ENCODE measurements around the gene CYS1.
"Not testable (repeated sequence)": the region's sequence is repeated elsewhere in the genome, so short reads cannot be mapped to it uniquely, and the experiment has no call there.

The CYS1 gene

GRCh38 chr2:10013651-10014417 lies 66.4 kb downstream of the CYS1 start:
- H4K5ac ChIP-seq (ENCODE audit: low read length); H3K4me2 ChIP-seq (ENCODE audit: low read length); DNase-seq; H3K4me3 ChIP-seq (ENCODE audit: low read length); H2BK120ac ChIP-seq (ENCODE audit: low read depth, low read length); H2AK5ac ChIP-seq (ENCODE audit: low read length); H3K79me2 ChIP-seq (ENCODE audit: control insufficient read depth, insufficient read depth, low read length); H3K4me1 ChIP-seq (ENCODE audit: control insufficient read depth, low read depth, low read length); H3K18ac ChIP-seq (ENCODE audit: low read length); H3K23ac ChIP-seq (ENCODE audit: low read length); H3K9ac ChIP-seq (ENCODE audit: low read length); H3K27me3 ChIP-seq (ENCODE audit: insufficient read depth, low read length, poor library complexity); H2BK5ac ChIP-seq (ENCODE audit: low read length); H2BK15ac ChIP-seq (replicated peaks; ENCODE audit: low read depth); H3K4ac ChIP-seq (ENCODE audit: low read depth, low read length); H3K56ac ChIP-seq (ENCODE audit: low read length); H3K79me1 ChIP-seq (ENCODE audit: low read length); H4K8ac ChIP-seq (ENCODE audit: low read depth, low read length); H3K27ac ChIP-seq (ENCODE audit: low read depth, low read length); H3K36me3 ChIP-seq (ENCODE audit: control insufficient read depth, insufficient read depth, low read length): not testable (repeated sequence)
- no CpG with 5 or more reads among the region's 43 CpGs for whole genome bisulfite sequencing (ENCODE audit: extremely low coverage, insufficient coverage, low lambda C conversion rate)

- no peak overlapping the region for H3K4me2 ChIP-seq (ENCODE audit: low read length)
- H3K79me1 ChIP-seq (ENCODE audit: low read length), result no peaks in the 10 kb centered on the region
- H3K9ac ChIP-seq (ENCODE audit: low read length), result no peak overlapping the region
- H3K4ac ChIP-seq (ENCODE audit: low read depth, low read length), result no peak overlapping the region
- no peak overlapping the region for H2BK5ac ChIP-seq (ENCODE audit: low read length)
- no peak overlapping the region for H3K4me3 ChIP-seq (ENCODE audit: low read length)
- no peaks in the 10 kb centered on the region for H3K36me3 ChIP-seq (ENCODE audit: control insufficient read depth, insufficient read depth, low read length)
- H2BK120ac ChIP-seq (ENCODE audit: low read depth, low read length), result no peak overlapping the region
- H3K79me2 ChIP-seq (ENCODE audit: control insufficient read depth, insufficient read depth, low read length), result no peaks in the 10 kb centered on the region
- H2BK15ac ChIP-seq (replicated peaks; ENCODE audit: low read depth), result no peak overlapping the region
- DNase-seq, result no peak
- H3K27me3 ChIP-seq (ENCODE audit: insufficient read depth, low read length, poor library complexity), result no peaks in the 10 kb centered on the region
- H4K5ac ChIP-seq (ENCODE audit: low read length), result no peak overlapping the region
- H3K18ac ChIP-seq (ENCODE audit: low read length), result no peak overlapping the region
- H2AK5ac ChIP-seq (ENCODE audit: low read length), result no peak overlapping the region
- H3K27ac ChIP-seq (ENCODE audit: low read depth, low read length), result no peak overlapping the region
- no peak overlapping the region for H3K56ac ChIP-seq (ENCODE audit: low read length)
- no peak overlapping the region for H4K8ac ChIP-seq (ENCODE audit: low read depth, low read length)
- no CpG with 5 or more reads among the region's 29 CpGs for WGBS (ENCODE audit: extremely low coverage, insufficient coverage, low lambda C conversion rate)
- no peak overlapping the region for H3K23ac ChIP-seq (ENCODE audit: low read length)
- H3K4me1 ChIP-seq (ENCODE audit: control insufficient read depth, low read depth, low read length), result no peaks in the 10 kb centered on the region
These were observed 67.2 kb downstream of the CYS1 start for GRCh38 chr2:10012963-10013461.

GRCh38 chr2:10012366-10012962 lies 67.7 kb downstream of the CYS1 start:
- H3K9ac ChIP-seq (ENCODE audit: low read length); H3K36me3 ChIP-seq (ENCODE audit: control insufficient read depth, insufficient read depth, low read length); H3K4ac ChIP-seq (ENCODE audit: low read depth, low read length); H3K79me2 ChIP-seq (ENCODE audit: control insufficient read depth, insufficient read depth, low read length); H4K8ac ChIP-seq (ENCODE audit: low read depth, low read length); H3K23ac ChIP-seq (ENCODE audit: low read length); H3K79me1 ChIP-seq (ENCODE audit: low read length); H2BK5ac ChIP-seq (ENCODE audit: low read length); H4K5ac ChIP-seq (ENCODE audit: low read length); H3K4me3 ChIP-seq (ENCODE audit: low read length); H3K56ac ChIP-seq (ENCODE audit: low read length); H3K27me3 ChIP-seq (ENCODE audit: insufficient read depth, low read length, poor library complexity); H3K4me1 ChIP-seq (ENCODE audit: control insufficient read depth, low read depth, low read length); H2AK5ac ChIP-seq (ENCODE audit: low read length); H3K18ac ChIP-seq (ENCODE audit: low read length); H2BK15ac ChIP-seq (replicated peaks; ENCODE audit: low read depth); DNase-seq; H3K4me2 ChIP-seq (ENCODE audit: low read length); H3K27ac ChIP-seq (ENCODE audit: low read depth, low read length); H2BK120ac ChIP-seq (ENCODE audit: low read depth, low read length): not testable (repeated sequence)
- WGBS (ENCODE audit: extremely low coverage, insufficient coverage, low lambda C conversion rate), result no CpG with 5 or more reads among the region's 37 CpGs

- H4K5ac ChIP-seq (ENCODE audit: low read length); H3K9ac ChIP-seq (ENCODE audit: low read length); H3K36me3 ChIP-seq (ENCODE audit: control insufficient read depth, insufficient read depth, low read length): not testable (repeated sequence)
These were observed 68.4 kb downstream of the CYS1 start for GRCh38 chr2:10011606-10012325.

GRCh38 chr2:10010861-10011605 lies 69.2 kb downstream of the CYS1 start:
- not testable (repeated sequence) for H3K18ac ChIP-seq (ENCODE audit: low read length); DNase-seq; H3K9ac ChIP-seq (ENCODE audit: low read length); H2BK15ac ChIP-seq (replicated peaks; ENCODE audit: low read depth); H2BK5ac ChIP-seq (ENCODE audit: low read length); H3K27me3 ChIP-seq (ENCODE audit: insufficient read depth, low read length, poor library complexity); H3K36me3 ChIP-seq (ENCODE audit: control insufficient read depth, insufficient read depth, low read length); H4K5ac ChIP-seq (ENCODE audit: low read length); H3K56ac ChIP-seq (ENCODE audit: low read length); H3K4me1 ChIP-seq (ENCODE audit: control insufficient read depth, low read depth, low read length); H2BK120ac ChIP-seq (ENCODE audit: low read depth, low read length); H4K8ac ChIP-seq (ENCODE audit: low read depth, low read length); H2AK5ac ChIP-seq (ENCODE audit: low read length); H3K79me2 ChIP-seq (ENCODE audit: control insufficient read depth, insufficient read depth, low read length); H3K4ac ChIP-seq (ENCODE audit: low read depth, low read length); H3K79me1 ChIP-seq (ENCODE audit: low read length); H3K4me3 ChIP-seq (ENCODE audit: low read length); H3K27ac ChIP-seq (ENCODE audit: low read depth, low read length); H3K23ac ChIP-seq (ENCODE audit: low read length); H3K4me2 ChIP-seq (ENCODE audit: low read length)
- WGBS (ENCODE audit: extremely low coverage, insufficient coverage, low lambda C conversion rate), result no CpG with 5 or more reads among the region's 52 CpGs

More at GRCh38 chr2:10011606-10012325, 68.4 kb downstream of the CYS1 start:
- not testable (repeated sequence) for H3K27ac ChIP-seq (ENCODE audit: low read depth, low read length); H4K8ac ChIP-seq (ENCODE audit: low read depth, low read length); H2BK120ac ChIP-seq (ENCODE audit: low read depth, low read length); H2AK5ac ChIP-seq (ENCODE audit: low read length); H3K4me2 ChIP-seq (ENCODE audit: low read length); H3K4ac ChIP-seq (ENCODE audit: low read depth, low read length); H3K23ac ChIP-seq (ENCODE audit: low read length); DNase-seq; H3K27me3 ChIP-seq (ENCODE audit: insufficient read depth, low read length, poor library complexity); H3K56ac ChIP-seq (ENCODE audit: low read length); H3K4me1 ChIP-seq (ENCODE audit: control insufficient read depth, low read depth, low read length); H3K79me2 ChIP-seq (ENCODE audit: control insufficient read depth, insufficient read depth, low read length); H2BK5ac ChIP-seq (ENCODE audit: low read length); H2BK15ac ChIP-seq (replicated peaks; ENCODE audit: low read depth); H3K18ac ChIP-seq (ENCODE audit: low read length); H3K4me3 ChIP-seq (ENCODE audit: low read length); H3K79me1 ChIP-seq (ENCODE audit: low read length)
- no CpG with 5 or more reads among the region's 61 CpGs for WGBS (ENCODE audit: extremely low coverage, insufficient coverage, low lambda C conversion rate)

All from mesendoderm (in vitro differentiated cells).